Loucy (cell line): ENCODE measurements around the gene C11orf68.

Experiments
- H2AFZ ChIP-seq: fragments of 200-600 bp; sonication (generic); 2 replicates; pipeline ENCODE4 v1.6.0; 2016; ENCODE audit warnings: antibody characterized with exemption, mild to moderate bottlenecking, low read length, moderate library complexity
- H3F3A ChIP-seq: fragments of 200-600 bp; 2 replicates; pipeline ENCODE4 v1.6.0; 2016; ENCODE audit warnings: antibody characterized with exemption, low read depth, mild to moderate bottlenecking
- H3K27me3 ChIP-seq: fragments of 200-600 bp; sonication (generic); 2 replicates; pipeline ENCODE4 v1.6.1; 2014; ENCODE audit warnings: low read length, mild to moderate bottlenecking; ENCODE audit not compliant: insufficient read depth, poor library complexity, severe bottlenecking
- H3K36me3 ChIP-seq: fragments of 200-600 bp; sonication (generic); 2 replicates; pipeline ENCODE4 v1.6.1; 2016; ENCODE audit warnings: low read length; ENCODE audit not compliant: insufficient read depth
- H3K4me1 ChIP-seq: fragments of 200-600 bp; sonication (generic); 2 replicates; pipeline ENCODE4 v1.5.1; 2014; ENCODE audit warnings: low read length, mild to moderate bottlenecking; ENCODE audit not compliant: insufficient read depth, poor library complexity, severe bottlenecking
- H3K4me2 ChIP-seq: fragments of 200-600 bp; sonication (generic); 2 replicates; pipeline ENCODE4 v1.6.0; 2014; ENCODE audit warnings: antibody characterized with exemption, low read length, low read depth, mild to moderate bottlenecking; ENCODE audit not compliant: poor library complexity, severe bottlenecking
- H3K4me3 ChIP-seq: fragments of 200-600 bp; sonication (generic); 2 replicates; pipeline ENCODE4 v1.5.1; 2014; ENCODE audit warnings: low read length, mild to moderate bottlenecking, mixed read lengths; ENCODE audit not compliant: poor library complexity, severe bottlenecking
- H3K79me2 ChIP-seq: fragments of 200-600 bp; sonication (generic); 2 replicates; pipeline ENCODE4 v1.6.1; 2014; ENCODE audit warnings: low read length; ENCODE audit not compliant: insufficient read depth
- H3K9ac ChIP-seq: fragments of 200-600 bp; sonication (generic); 2 replicates; pipeline ENCODE4 v1.6.0; 2014; ENCODE audit warnings: mild to moderate bottlenecking, low read depth, low read length, moderate library complexity; ENCODE audit not compliant: poor library complexity, severe bottlenecking
- H3K9me2 ChIP-seq: fragments of 200-600 bp; sonication (generic); replicated peaks from 2 replicates; pipeline ENCODE4 v1.6.1; 2016; ENCODE audit warnings: low read depth, low read length, mixed read lengths
- H3K9me3 ChIP-seq: fragments of 200-600 bp; sonication (generic); 2 replicates; pipeline ENCODE4 v1.6.1; 2014; ENCODE audit warnings: mild to moderate bottlenecking, antibody characterized with exemption, low read length, low read depth; ENCODE audit not compliant: insufficient read depth
- H4K20me1 ChIP-seq: fragments of 200-600 bp; sonication (generic); 2 replicates; pipeline ENCODE4 v1.6.0; 2014; ENCODE audit warnings: antibody characterized with exemption, low read length, mild to moderate bottlenecking; ENCODE audit not compliant: insufficient read depth, poor library complexity, severe bottlenecking
- CTCF ChIP-seq: fragments of 200-600 bp; sonication (generic); conservative IDR thresholded peaks from 2 replicates; pipeline ENCODE4 v1.5.1; 2014; ENCODE audit warnings: mild to moderate bottlenecking, antibody characterized with exemption, low read length
- EZH2phosphoT487 ChIP-seq: fragments of 200-600 bp; IDR thresholded peaks from 2 replicates; pipeline ENCODE4 v1.6.1; 2018; ENCODE audit warnings: antibody characterized with exemption, mild to moderate bottlenecking, moderate library complexity, borderline replicate concordance

Gene C11orf68

DNA sequence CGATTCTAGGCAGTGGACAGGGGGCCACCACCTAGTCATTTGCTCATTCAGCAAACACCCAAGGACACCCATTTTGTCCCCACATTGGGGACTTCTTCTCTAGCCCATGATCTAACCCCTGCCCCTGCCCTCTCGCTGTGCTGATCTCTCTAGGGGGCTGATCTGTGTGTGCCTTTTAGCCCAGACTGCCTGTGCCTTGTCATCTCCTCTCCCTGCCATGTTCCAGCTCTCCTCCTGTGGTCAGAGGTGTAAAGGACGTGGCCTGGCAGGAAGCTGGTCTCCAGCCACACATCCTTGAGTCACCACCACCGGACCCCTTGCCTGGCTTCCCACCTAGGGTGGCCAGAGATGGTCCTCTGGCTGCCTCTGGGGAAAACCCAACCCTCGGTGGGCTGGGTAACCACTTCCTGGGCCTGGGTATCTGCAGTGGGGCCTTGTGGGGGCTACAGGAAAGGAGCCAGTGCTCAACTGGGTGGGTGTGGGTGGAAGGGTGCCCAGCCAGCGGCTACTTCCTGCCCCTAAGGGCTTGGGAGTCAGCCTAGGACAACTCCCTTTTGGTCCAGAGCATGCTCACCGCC lies 37.9 kb downstream of the C11orf68 start:
- H4K20me1 ChIP-seq, result peaks cover 6% of the 10 kb centered on the region
- H3F3A ChIP-seq, result no peaks in the 10 kb centered on the region
- H3K4me1 ChIP-seq, result peaks cover 44% of the 10 kb centered on the region
- no peaks in the 10 kb centered on the region for H3K9me3 ChIP-seq
- H3K36me3 ChIP-seq, result peaks cover 11% of the 10 kb centered on the region; the same call in 1 of the 2 replicates
- peaks cover 18% of the 10 kb centered on the region; the same call in 1 of the 2 replicates for H3K79me2 ChIP-seq
- no peaks in the 10 kb centered on the region for H3K27me3 ChIP-seq
- TF ChIP-seq CTCF, result no peak
- TF ChIP-seq EZH2phosphoT487, result no peak
- peak overlapping the region; percentile 65 for H3K9ac ChIP-seq
- peak overlapping the region; percentile 63 for H3K4me3 ChIP-seq
- no peak overlapping the region for H2AFZ ChIP-seq
- no peaks in the 10 kb centered on the region for H3K9me2 ChIP-seq
- H3K4me2 ChIP-seq, result peak overlapping the region; percentile 79

DNA sequence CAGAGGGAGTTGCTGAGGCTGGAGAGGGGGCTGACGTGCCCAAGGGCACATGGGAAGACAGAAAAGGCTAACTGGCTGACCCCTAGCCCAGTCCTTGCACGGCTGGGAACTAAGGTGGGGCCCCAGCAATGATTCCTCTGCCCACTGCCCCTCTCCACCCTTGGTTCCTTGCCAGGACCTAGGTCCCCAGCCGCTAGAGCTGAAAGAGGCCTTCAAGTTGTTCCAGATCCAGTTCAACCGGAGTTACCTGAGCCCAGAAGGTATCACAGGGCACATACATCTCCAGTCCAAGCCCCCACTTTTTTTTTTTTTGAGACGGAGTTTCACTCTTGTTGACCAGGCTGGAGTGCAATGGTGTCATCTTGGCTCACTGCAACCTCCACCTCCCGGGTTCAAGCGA lies 38.8 kb downstream of the C11orf68 start:
- Histone ChIP-seq H3K9ac (peak overlapping the region; percentile 65), H3K9me2 (no peaks in the 10 kb centered on the region), H3F3A (no peaks in the 10 kb centered on the region), H3K4me3 (peak overlapping the region; percentile 63), H2AFZ (no peak overlapping the region), H3K36me3 (peaks cover 11% of the 10 kb centered on the region; the same call in 1 of the 2 replicates), H3K79me2 (peaks cover 10% of the 10 kb centered on the region; the same call in 1 of the 2 replicates), H3K4me2 (peak overlapping the region; percentile 79), H4K20me1 (peaks cover 6% of the 10 kb centered on the region), H3K4me1 (peaks cover 41% of the 10 kb centered on the region), H3K27me3 (no peaks in the 10 kb centered on the region), H3K9me3 (no peaks in the 10 kb centered on the region)
- TF ChIP-seq EZH2phosphoT487 (no peak), CTCF (no peak)

- no peaks in the 10 kb centered on the region for H3K9me2 ChIP-seq
- H3K79me2 ChIP-seq, result peaks cover 6% of the 10 kb centered on the region; the same call in 1 of the 2 replicates
- peaks cover 6% of the 10 kb centered on the region for H4K20me1 ChIP-seq
- peak within 1 kb of the TSS; percentile 79 for H3K4me2 ChIP-seq
- TF ChIP-seq CTCF, result no peak
- TF ChIP-seq EZH2phosphoT487, result no peak
- H2AFZ ChIP-seq, result no peak within 1 kb of the TSS
- H3K9ac ChIP-seq, result peak within 1 kb of the TSS; percentile 65
- peaks cover 37% of the 10 kb centered on the region for H3K4me1 ChIP-seq
- peaks cover 11% of the 10 kb centered on the region; the same call in 1 of the 2 replicates for H3K36me3 ChIP-seq
- peak within 1 kb of the TSS; percentile 63 for H3K4me3 ChIP-seq
- no peaks in the 10 kb centered on the region for H3K27me3 ChIP-seq
- H3F3A ChIP-seq, result no peaks in the 10 kb centered on the region
- no peaks in the 10 kb centered on the region for H3K9me3 ChIP-seq
Observed at GRCh38 chr11:65879617-65880016, 39.2 kb downstream of the C11orf68 start, which contains the start of gene CTSW. Gene CTSW (plus strand): TSS chr11:65879837. CDS start chr11:65879855, 18 bp downstream.
